ENCODE results near the gene ACR. TPM values are rescaled to one million over a fixed set of nuclear protein-coding genes. Genes with fewer than 3 reads are reported as not detected.

ACR gene
- total RNA-seq: under 0.01 and 0.14 TPM in 2 replicates

GRCh38 chr22:50737728-50738648 lies at the start of gene ACR:
Gene ACR (plus strand): TSS chr22:50738204. CDS start chr22:50738236, 32 bp downstream.

GRCh38 chr22:50783033-50783879 lies 45.3 kb downstream of the ACR start, which contains the start of gene RABL2B:
Gene RABL2B (minus strand): TSS chr22:50783636. CDS start chr22:50782294, 1,342 bp downstream.

Other genes with a start within 250 kb of the ACR start
- gene LMF2, start 230.5 kb upstream of the ACR start, total RNA-seq: 11.6 and 37.9 TPM in 2 replicates
- gene NCAPH2, start 230.0 kb upstream of the ACR start, total RNA-seq: 18.4 and 27.0 TPM in 2 replicates
- 2.1 and 3.8 TPM in 2 replicates for gene SCO2, start 212.6 kb upstream of the ACR start, total RNA-seq
- gene TYMP, start 208.2 kb upstream of the ACR start, total RNA-seq: 113 and 148 TPM in 2 replicates
- gene KLHDC7B, start 192.3 kb upstream of the ACR start, total RNA-seq: 1.0 and 3.9 TPM in 2 replicates
- 0.28 TPM in 1 of 2 replicates, not detected in the other for gene SYCE3, start 175.3 kb upstream of the ACR start, total RNA-seq
- 1.7 and 14.2 TPM in 2 replicates for gene CPT1B, start 159.8 kb upstream of the ACR start, total RNA-seq
- gene CHKB, start 155.4 kb upstream of the ACR start, total RNA-seq: 21.1 and 21.9 TPM in 2 replicates
- 1.0 and 1.8 TPM in 2 replicates for gene MAPK8IP2, start 137.4 kb upstream of the ACR start, total RNA-seq
- gene ARSA, start 110.1 kb upstream of the ACR start, total RNA-seq: 13.0 and 50.1 TPM in 2 replicates
- 1.4 and 6.3 TPM in 2 replicates for gene SHANK3, start 65.4 kb upstream of the ACR start, total RNA-seq
- gene RABL2B, start 45.4 kb downstream of the ACR start, total RNA-seq: 5.1 and 9.5 TPM in 2 replicates

Measured in nasal cavity respiratory epithelium epithelial cell of viscerocranial mucosa (primary cell).